Femur (tissue), 1 donor: ENCODE data around the gene LRRC28.
"Not testable (repeated sequence)": the region's sequence is repeated elsewhere in the genome, so short reads cannot be mapped to it uniquely, and the experiment has no call there.

Experiments used
- DNase-seq: peaks from one replicate; pipeline ENCODE4 v3.0.0-alpha.2; 2017

Gene LRRC28

DNA sequence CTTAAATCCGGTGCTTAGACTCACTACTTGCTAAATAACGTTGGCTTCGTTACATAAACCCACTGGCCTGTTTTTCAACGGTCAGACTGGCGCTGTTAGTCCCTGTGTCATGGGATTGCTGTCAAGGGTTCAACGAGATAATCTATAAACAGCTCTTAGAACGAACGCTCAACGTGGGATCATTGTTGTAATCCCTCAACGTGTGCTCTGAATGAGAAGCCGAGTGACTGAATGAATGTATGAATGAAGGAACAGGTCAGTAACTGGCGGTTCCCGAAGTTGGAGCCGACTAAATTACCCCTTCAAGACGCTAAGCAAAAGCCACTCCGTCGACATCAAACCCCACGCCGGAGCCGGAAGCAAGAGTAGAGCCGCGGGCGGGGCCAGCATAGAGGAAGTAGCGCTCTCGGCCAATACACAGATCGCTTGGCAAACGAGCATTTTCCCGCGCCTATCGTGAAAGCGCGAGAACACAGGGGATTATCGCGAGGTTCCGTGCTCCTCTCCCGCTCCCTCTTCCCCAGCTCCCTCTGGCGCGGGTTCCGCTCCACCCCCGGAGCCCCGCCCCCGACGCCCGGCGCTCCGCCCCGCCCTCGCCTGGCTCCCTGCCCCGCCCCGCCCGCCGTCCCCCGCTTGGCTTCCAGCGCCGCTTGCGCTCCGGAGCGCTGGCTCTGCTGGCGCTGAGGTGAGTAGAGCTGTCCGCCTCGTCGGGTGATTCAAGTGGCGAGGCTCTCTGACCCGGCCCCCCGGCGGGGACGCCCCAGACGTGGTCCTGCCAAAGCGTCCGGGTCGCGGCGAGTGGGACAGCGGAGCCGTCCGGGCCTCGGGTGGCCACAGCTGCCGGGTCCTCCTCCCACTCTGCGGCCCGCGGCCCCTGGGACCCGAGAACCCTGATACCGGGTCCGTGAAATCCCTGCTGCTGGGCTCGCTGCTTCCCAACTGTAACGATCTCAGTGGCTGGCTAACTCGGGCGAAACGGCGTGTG lies at the start of gene LRRC28:
Gene LRRC28, plus strand, starts transcription at position 625 of the 985 bp plus-strand sequence. CDS start 4,477 bp downstream, outside the sequence.
- peak; percentile 99 for DNase-seq

DNA sequence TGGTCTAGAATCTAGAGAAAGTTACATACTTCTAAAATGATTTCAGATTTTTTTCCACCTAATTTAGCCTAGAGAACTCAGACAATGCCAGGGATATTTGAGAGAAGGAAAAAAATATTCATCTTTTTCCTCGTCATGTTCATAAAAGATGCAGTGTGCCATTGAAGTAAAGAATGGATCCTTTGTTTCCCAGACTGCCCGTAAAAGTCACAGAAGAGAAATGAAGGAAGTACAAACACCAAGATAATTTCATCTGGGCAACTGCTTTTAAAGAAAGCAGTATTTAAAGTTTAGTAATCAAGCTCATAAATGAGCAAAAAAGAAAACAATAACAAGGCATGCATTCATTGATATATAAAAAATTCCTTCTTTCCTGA lies 49.1 kb upstream of the LRRC28 start:
- no peak for DNase-seq

DNA sequence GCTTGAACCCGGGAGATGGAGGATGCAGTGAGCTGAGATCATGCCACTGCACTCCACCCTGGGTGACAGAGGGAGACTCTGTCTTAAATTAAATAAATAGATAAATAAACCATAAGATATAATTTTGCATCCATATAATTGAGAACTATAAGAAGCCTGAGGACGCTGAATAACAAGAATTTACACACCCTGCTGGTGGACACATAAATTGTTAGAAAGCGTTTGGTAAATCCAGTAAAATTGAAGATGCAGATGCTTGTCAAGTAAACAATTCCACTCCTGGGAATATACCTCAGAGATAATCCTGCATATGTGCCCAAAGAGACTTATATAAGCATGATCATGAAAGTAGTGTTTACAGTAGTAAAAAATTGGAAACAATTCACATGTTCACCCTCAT lies 43.6 kb upstream of the LRRC28 start:
- no peak for DNase-seq

DNA sequence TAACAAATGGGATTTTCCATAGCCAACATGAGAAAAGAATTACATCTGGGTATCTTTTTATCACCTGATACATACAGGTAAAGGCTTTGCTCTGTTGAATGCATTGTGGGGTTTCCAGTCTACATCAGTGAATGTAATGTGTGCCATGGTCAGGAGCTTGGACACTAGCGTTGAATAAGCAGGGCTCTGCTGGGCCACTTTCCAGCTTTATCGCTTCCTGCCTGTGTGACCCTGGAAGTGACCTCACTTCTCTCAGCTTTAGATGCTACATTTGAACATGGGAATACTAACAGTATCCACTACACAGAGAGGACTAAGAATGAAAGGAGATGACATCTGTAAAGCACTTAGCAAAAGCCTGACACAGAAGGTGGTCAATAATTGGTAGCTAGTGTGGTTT lies 42.0 kb upstream of the LRRC28 start:
- no peak for DNase-seq

DNA sequence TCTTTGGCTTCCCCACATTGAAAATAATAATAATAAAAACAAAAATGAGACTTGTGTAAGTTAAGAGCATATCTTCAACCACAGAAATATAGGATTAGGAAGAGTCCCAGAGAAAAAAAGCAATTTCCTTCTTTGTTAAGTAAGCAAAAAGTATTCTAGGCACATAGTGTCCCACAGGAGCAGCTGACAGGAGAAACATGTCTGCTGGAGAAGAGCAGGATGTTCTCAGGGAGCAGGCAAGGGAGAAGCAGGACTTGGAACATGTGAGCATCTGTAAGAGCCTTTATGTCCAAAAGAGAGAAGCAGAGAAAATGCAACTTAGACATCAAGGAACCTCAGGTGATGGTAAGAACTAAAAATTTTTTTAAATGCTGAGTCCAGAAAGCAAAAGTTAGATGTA lies 40.9 kb upstream of the LRRC28 start:
- no peak for DNase-seq

DNA sequence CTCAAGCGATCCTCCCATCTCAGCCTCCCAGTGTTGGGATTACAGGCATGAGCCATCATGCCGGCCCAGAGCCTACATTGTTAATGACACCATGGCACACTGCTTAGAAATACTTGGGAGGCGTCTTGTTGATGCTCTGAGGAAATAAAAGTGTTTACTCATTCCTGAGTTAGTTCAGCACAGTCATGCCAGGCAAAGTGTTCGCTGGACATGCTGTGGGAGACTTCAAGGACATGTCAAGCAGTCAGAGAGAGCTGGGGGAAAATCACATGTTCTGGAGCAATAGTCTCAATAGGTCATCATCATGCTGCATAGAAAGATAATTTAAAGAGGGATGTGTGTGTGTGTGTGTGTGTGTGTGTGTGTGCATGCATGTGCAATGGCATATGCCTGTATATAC lies 39.4 kb upstream of the LRRC28 start:
- DNase-seq = no peak

DNA sequence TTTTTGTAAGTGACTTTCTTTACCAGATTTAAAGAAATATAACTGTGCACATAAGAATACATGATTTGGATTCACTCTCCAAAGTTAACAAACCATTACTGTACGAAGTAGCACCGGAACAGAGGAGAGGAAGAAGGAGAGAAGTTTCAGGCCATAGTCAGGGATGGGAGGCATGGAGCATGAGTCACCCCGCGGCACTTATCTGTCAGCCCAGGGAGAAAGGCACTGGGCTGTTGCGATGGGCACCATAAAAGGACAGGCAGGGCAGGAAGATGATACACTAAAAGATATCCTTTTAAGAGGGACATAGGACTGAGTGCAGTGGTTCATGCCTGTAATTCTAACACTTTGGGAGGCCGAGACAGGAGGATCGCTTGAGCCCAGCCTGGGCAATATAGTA lies 38.9 kb upstream of the LRRC28 start:
- no peak for DNase-seq

DNA sequence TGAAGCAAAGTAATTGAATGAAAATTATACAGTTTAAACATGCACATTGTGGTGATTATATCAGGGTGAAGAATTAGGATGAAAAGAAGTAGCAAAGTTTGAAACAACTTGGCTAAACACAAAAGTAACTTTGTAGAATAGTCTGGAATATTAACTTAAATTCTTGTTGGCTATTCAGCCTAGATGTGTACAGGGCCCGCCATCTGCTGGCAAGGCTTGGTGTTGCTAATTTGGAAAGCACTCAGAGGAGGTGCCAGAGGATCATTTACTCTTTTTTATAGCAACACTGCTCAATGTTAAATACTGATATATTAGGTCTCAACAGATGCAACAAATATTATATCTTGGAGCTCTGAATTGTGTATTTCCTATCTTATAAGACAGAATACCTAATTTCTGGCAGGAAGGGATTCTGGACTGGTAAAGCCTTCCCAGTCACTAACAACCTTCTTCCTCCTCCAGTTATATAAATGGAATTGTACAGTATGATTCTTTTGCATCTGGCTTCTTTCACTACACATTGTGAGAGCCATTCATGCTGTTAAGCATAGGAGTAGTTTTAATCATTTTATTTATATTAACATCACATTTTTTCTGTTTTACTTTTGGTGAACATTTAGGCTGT lies 38.0 kb upstream of the LRRC28 start:
- peak; percentile 83 for DNase-seq

DNA sequence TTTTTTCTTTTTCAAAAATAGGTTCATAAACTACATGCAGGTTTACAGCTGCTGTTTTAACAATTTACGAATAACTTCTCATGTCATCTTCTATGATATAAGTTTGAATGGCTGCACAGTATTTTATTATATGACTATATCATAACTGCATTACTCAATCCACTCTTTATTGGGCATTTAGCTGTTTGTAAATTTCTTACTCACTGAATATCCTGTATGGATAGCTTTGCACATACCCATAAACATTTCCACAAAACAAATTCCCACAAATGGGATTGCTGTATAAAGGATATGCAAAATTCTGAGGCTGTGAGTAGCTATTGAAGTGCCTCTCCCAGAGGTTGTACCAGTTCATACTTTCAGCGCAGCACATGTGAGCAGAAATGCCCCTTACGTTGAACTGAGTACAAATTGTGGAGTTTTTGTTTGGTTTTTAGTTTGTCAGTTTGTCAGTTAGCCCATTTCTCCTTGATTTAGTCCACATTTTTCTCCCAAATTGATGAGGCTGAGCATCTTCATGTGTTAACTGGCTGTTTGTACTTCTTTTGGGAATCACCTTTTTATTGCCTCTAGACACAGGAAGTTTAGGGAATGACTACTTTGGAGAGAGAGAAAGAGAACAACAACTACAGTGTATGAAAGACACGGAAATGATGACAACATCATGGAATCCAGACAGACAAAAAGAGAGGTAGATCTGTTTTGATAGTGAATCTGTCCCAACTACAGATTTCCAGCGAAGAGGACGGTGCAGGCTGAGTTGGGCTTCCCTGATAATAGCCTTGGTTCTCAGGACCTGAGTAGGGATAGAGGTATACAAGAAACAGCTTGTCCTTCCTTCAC lies 26.7 kb upstream of the LRRC28 start:
- DNase-seq = no peak

DNA sequence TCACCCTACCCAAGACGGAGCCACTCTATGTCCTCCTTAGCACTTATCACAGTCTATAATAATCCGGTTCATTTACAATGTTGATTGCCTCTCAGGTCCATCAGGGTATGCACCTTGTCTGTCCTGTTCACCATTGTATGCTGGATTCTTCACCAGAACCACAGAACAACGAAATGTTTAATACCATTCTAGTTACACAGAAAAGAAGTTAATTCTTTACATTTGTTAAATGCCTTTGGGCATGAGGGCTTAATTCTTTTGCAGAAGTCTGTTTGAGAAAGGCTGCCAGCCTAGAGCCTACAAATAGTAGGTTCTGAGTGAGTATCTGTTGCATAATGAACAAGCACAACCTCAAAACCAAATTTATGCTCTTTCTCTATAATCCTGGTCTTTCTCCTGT lies 24.5 kb upstream of the LRRC28 start:
- DNase-seq = no peak

DNA sequence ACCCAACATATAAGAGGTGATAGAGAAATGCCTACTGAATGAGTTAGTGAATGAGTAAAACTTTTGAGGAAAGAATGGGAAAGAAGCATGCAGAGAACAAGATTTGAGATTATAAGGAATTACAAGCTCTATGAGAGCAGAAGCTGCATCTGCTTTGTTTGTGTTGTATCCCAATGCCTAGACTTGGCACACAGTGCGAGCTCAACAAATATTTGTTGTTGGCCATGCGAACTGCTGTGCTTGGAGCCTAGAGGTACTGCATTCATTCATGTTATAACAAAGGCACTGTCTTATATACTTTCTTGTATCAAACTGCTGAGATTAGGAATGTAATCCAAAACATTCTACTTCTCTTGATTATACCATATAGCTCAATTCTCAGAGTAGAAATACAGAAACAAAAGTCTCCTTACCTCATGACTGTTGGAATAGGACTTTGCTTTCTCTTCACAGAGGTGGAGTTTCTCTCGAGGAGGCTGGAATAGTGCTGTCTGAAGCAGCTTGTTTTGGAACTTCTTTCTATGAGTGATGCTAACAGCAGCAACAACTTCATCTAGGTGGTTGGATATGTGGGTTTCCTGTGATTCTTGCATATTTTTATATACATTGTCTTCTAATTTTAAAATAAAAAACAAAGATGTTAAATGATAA lies 23.0 kb upstream of the LRRC28 start:
- DNase-seq = no peak

DNA sequence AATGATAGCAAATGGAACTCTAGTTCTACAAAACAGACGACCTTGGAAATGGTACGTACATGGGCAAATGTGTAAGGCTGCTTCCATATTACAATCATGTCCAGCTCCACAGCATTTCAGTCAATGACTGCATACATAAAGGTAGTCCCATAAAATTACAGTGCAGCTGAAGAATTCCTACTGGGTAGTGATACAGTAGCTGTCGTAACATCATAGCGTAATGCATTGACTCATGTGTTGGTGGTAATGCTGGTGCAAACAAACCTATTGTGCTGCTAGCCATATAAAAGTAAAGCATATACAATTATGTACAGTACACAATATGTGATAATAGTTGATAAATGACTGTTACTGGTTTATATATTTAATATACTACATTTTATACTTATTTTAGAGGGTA lies 20.4 kb upstream of the LRRC28 start:
- no peak for DNase-seq

DNA sequence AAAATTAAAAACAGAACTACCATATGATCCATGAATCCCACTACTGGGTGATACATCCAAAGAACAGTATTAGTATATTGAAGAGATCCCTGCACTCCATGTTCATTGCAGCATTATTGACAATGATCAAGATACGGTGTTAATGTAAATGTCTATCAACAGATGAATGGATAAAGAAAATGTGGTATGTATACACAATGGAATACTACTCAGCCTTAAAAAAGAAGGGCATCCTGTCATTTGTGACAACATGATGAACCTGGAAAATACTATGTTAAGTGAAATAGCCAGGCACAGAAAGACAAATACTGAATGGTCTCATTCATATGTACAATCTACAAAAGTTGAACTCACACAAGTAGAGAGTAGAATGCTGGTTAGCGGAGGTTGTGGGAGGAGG lies 18.5 kb upstream of the LRRC28 start:
- no peak for DNase-seq

DNA sequence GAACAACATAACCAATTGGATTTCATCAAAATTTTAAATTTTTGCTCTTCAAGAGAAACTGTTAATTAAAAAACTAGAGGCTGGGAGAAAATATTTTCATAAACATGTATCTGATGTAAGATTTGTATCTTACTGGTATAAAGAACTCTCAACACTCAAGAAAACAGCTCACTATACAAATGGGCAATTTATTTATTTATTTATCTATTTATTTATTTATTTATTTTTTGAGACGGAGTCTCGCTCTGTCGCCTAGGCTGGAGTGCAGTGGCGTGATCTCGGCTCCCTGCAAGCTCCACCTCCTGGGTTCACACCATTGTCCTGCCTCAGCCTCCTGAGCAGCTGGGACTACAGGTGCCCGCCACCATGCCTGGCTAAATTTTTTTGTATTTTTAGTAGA lies 17.1 kb upstream of the LRRC28 start:
- not testable (repeated sequence) for DNase-seq

DNA sequence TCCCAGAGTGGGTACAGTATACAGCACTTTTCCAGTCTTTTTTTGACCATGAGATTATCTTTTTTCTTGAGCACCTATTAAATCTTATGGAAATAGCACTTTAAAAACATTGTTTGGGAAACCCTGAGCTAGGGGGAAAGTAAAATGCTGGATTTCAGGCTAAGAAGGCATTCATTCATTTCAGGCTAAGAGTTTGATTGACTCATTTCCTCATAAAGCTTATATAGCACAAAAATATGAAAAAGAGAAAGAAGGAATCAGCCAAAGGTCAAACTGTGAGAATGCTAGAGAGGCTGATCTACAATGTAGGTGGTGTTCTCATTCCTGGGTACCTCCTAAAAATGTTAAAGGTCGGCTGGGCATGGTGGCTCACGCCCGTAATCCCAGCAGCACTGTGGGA lies 12.4 kb upstream of the LRRC28 start:
- no peak for DNase-seq

DNA sequence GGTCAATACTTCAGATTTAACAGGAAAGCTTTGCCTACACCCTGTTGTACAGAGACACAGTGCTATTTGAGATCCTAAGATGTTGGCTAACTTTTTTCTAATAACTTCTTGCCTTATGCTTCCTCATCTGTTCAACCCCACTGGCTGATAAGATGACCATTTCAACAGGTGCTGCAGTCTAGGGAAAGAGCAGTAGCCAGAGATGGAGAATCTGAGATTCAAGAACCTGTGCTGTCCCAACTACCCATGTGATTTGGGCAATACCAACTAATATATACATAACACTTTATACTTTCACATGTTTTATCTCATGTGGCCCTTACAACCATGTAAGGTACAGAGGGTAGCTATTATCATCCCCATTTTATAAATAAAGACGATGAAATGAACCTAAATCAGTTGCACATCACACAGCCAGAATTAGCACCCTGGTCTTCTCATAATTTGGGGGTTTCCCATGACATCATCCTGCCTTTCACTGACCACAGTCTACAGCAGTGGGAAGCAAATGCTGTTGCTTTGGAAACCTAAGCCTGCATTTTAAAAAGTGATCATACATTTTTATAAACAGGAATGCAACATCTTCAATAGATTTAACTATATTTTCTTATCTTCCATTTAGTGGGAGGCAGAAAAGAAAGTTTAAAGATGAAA lies 11.6 kb upstream of the LRRC28 start:
- no peak for DNase-seq

DNA sequence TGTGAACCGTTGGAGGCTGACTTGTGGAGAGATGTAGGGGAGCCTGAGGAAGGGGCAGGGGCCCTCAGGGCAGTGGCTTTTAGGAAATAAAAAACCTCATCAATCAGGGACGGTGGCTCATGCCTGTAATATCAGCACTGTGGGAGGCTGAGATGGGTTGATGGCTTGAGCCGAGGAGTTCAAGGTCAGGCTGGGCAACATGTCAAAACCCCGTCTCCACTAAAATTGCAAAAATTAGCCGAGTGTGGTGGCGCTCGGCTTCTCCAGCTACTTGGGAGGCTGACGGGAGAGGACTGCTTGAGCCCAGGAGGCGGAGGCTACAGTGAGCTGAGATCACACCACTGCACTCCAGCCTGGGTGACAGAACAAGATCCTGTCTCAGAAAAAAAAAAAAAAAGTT lies 9.5 kb upstream of the LRRC28 start:
- no peak for DNase-seq

DNA sequence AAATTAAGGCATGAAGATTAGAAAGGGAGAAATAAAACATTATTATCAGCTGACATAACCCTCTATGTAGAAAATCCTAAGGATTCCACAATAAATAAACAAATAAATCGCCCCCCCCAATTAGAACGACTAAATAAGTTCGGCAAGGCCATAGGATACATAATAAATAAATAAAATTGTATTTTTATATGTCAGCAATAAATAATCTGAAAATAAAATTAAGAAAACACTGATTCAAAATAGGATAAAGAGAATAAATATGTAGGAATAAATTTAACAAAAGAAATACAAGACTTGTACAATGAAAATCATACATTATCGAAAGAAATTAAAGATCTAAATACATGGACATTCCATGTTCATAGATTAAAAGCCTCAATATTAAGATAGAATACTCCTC lies 7.0 kb upstream of the LRRC28 start:
- no peak for DNase-seq

DNA sequence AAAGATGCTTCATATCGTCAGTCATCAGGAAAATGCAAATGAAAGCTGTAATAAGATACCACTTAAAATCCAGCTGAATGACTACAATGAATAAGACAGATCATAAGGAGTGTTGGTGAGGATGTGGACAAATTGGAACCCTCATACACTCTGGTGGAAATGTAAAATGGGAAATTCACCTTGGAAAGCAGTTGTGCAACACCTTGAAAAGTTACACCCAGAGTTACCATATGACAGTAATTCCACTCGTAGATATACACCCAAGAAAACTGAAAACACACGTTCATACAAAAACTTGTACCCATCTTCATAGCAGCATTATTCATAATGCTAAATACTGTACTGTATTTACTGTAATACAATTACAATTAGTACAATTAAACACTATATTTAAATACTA lies 4.2 kb upstream of the LRRC28 start:
- DNase-seq = no peak

DNA sequence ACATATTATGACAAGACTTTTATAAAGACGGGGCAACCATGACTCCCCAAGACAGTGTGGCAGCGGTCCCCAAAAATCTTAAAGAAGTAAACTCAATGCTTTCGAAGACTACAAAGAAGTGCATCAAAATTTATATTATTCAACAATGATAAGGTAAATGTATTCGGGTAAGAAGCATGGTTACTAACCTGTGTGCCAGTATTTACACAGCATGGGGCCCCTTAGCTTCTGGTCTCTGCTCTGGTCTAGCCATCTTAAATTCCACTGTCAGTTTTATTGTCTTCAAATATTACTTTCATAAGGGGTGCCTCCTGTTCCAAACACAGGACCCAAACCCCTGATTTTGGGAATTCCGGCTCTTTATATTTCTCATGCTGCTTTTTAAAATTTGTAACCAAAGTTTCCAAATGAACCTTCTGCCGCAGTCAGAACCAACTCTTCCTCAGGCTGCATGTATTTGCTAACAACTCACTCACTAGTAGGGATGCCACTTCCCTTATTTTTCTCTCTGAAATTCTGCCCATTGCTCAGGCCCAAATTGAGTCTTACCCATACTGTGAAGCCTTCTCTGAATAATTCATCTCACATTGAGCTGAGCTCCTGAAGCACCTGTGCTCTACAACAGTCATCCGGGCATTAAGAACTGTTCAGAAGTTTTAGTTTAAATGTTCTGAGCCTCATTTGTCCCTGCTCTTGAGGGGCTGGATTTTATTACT lies 3.1 kb upstream of the LRRC28 start:
- DNase-seq = no peak

DNA sequence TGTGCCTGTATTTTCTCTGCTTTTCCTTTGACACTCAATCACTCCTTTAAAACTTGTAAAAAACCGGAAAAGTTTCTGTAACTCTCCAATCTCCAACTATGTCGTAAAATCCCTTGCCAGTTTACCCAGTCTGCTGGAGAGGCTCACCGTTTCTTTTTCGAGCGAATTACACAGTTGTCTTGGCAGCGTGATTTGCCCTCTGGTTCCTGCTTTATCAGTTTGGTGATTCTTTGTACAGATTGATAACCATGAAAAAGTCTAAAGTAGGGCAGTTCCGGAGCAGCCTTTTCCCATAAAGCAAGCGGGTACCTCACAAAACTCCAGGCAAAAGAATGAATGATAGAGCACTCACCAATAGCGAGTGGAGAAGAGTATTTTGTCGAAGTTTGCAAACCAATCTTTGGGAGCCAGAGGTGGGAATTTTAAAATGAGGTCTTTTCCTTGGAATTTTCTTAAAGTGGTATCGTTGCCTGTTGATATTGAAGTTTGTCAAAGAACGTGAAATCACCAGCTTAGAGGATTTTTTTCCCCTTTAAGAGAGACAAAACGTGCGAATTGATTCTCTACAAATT lies 1.9 kb upstream of the LRRC28 start, which contains the start of gene TTC23:
Gene TTC23, minus strand, starts transcription at position 312 of the 572 bp plus-strand sequence. CDS start 20,869 bp downstream, outside the sequence.
- DNase-seq = peak; percentile 67
